Fibroblast of gingiva (primary cell): ENCODE results near the gene MICOS13.
A peak's percentile ranks its signal among the peaks of the same experiment; 100 is the strongest.
"Not testable (repeated sequence)": the region's sequence is repeated elsewhere in the genome, so short reads cannot be mapped to it uniquely, and the experiment has no call there.

Experiments used
- DNase-seq: peaks from one replicate; pipeline ENCODE4 v3.0.0-alpha.2; 2011; ENCODE audit warnings: low read depth

The MICOS13 gene

DNA sequence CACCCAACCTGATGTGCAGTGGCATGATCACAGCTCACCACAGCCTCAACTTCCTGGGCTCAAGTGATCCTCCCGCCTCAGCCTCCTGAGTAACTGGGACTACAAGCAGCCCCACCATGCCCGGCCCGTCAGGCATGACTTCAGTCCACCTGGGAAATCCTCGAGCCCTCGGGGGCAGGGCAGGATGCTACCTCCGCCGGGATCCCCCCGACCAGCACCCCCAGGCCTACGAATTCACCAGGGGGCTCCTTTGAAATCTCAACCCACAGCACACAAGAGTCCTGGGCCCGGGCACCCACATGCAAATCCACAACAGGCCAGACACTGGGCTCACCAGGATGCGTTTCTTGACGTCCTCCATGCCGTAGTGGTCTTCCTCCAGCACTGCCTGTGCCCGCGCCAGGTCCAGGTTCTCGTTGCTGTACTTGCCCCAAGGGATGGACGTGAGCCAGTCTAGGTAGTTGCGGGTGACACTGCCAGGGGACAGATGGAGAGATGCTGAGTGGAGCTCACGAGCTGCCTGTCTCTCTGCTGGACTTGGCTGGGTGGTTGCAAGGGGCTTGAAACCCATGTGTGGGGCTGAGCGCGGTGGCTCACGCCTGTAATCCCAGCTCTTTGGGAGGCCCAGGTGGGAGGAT is 20.3 kb upstream of the MICOS13 start:
- no peak for DNase-seq

DNA sequence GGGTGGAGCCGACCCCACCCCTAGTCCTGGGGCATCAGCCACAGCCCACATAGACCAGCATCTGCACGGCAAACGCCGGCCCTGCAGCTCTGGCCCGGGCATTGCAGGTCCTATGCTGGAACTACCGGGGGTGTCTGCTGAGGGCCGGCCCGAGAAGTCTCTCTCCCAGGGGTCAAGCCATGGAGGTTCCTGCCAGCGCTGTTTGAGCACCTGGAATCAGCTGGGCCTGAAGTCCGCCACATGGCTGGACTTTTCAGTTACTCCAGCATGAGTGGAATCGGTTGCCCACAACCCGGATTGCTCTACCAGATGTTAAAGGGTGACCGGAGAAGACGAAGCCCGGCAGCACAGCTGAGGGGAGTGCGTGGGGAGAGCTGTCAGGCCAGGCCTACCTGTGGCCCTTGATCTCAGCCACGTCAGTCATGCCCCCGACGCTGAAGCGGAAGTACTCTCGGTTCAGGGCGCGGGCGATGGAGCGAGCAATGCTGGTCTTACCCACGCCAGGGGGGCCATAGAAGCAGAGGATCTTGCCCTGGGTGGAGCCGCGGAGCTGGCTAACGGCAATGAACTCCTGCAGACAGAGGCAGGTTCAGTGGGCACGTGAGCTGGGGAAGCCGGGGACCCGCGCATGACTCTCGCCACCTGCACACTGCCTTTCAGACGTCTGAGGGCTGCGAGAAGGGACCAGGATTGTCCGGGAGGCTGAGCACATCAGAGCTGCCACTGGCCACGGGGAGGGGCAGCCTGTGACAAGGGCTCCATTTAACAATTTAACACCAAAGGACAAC is 18.5 kb upstream of the MICOS13 start:
- DNase-seq: no peak

DNA sequence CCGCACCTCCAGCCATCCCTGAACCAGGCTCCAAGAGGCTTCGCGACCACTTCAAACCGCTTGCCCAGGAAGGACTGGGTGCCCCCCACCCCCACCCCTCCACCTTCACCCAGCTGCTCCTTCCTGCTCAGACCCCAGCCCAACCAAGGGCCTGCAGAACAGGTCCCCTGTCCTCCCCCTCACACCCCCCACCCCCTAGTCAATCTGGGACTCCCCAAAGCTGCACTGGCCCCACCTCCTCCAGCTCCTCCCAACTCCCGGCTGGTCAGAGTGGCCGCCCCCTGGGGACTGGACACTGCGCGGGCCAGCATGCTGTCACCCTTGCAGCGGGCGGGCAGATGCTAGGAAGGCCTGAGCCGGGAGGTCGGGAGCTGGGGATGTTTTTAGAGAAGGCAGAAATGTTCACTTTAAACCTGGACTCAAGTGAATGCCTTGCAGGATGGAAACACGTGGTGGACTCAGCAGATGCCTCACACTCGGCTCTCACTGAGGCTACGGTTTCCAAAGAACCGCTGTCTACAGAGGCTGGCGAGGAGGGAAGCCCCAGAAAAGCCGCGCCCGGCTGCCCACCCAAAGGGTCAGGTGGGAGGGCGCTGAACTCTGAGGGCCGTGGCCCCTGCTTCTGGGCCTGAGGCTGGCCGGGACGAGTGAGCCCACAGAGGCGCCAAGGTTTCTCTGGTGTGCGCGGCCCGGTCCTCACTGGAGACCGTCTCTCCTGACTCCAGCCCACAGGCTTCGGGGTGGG is 17.7 kb upstream of the MICOS13 start:
- no peak for DNase-seq

DNA sequence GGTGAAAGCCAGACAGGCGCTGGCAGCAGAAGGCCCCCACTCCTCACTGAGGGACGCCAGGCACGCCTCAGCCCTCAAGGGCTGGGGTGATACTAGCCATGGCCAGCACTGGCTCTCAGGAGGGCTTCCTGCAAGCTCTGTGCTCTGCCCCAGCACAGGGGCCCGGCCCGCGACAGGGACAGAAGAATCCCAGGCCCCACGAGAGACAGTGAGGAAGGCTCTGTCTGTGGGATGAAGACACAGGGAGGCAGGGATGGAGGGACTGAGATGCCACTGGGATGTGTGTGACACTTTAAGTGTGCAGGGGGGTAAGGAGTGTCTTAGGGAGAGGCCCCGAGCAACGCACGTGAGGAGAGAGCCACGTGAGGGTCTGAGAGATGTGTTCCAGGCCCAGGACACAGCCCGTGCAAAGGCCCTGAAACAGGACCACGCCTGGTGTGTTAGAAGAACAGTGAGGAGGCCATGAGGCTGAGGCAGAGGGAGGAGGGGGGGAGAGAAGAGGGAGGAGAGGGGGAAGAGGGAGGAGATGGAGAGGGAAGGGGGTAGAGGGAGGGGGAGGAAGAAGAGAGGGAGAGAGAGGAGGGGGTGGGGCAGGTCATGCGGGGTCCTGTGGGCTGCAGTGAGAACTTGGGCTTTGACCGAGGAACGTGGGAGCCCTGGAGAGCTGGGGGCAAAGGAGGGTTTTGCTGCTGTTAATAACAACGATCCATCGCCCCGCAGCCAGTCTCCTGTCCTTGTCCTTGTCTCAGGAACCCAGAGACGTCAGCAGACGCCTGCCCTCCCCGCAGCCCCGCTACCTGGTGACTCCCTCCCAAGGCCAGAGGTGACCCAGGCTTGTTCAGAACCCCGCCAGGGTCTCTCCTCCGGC is 16.9 kb upstream of the MICOS13 start:
- DNase-seq: no peak

DNA sequence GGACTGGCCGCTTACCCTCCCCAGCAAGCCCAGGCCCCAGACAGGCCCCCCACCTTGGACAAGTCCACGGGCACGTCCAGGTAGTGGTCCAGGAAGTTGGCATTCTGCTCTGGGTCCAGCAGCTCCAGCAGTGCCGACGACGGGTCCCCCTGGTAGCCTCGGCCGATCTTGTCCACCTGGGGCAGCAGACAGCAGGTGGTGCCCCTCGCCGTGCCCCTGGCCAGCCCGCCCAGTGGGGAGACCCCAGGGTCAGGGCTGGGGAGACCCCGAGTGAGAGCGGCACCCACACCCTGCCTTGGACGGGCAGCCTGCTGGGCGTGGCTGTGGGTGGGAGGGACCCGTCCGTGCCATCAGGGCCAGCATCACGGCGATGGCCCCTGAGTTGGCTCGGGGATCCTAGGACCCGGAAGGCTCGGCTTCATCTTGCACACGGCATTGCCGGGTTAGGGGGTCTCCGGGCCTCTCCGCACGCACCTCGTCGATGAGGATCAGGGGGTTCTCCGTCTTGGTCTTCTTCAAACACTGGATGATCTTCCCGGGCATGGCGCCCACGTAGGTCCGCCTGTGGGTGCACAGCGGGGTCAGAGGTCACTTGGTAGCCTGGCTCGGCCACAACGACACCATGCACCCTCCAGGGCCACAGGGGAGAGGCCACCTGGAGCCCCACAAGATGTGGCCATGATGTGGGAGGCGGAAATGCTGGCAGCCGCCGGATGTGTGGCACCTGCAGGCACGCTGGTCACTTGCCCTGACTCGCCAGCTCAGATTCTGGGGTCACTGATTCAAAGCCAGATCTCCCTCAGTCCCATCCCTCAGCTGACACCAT is 16.1 kb upstream of the MICOS13 start:
- DNase-seq: no peak

DNA sequence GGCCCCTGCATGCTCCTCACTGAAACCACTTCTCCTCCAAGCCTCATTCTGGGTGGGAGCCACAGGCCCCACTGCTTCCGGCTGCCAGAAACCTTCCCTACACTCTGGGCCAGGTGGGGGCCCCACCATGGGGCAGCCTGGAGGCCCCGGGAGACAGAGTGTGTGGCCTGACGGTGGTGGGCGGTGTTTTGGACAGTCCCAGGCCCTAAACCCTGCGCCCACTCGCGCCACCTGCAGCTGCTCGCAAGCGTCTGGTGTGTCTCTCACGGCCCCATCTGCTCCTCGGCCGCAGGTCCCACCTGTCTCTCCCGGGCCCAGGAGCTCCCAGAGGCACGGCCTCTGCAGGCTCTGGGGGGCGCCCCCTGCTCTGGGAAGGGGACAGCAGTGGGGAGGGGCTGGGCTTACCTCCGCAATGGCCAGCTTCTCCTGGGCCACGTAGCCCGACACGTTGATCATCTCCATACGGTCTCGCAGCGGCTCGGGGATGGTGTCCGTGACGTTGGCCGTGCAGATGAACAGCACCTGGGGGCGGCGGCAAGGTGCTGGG is 15.4 kb upstream of the MICOS13 start:
- no peak for DNase-seq

DNA sequence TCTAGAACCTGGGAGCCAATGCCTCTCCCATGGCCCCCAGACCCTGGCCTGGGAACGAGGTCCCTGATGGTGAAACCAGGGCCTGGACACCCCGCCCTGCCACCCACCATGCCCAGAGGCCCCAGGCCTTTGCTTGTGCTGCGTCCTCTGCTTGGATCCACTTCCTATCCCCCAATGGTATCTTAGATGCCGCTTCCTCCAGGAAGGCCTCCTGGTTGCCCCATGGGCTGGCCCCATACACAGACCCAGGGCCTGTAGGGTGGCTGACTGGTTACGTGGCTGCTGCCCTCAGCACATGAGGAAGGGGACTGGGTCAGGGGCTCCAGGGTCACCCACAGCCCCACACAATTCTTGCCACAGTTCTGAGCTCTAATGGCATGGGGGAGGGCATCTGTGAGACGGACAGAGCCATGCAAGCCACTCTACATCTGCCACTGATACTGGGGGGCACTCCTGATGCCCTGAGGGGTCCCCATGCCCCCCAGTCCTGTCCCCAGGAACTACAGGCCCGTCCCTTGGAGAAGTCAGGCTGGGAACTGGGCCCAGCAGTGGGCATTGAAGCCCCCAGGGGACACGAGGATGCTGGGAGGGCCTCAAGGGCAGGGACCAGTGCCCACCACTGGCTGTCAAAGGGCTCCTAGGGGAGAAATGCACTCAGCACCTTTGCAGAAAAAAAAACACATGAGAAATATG is 14.8 kb upstream of the MICOS13 start:
- DNase-seq: no peak

DNA sequence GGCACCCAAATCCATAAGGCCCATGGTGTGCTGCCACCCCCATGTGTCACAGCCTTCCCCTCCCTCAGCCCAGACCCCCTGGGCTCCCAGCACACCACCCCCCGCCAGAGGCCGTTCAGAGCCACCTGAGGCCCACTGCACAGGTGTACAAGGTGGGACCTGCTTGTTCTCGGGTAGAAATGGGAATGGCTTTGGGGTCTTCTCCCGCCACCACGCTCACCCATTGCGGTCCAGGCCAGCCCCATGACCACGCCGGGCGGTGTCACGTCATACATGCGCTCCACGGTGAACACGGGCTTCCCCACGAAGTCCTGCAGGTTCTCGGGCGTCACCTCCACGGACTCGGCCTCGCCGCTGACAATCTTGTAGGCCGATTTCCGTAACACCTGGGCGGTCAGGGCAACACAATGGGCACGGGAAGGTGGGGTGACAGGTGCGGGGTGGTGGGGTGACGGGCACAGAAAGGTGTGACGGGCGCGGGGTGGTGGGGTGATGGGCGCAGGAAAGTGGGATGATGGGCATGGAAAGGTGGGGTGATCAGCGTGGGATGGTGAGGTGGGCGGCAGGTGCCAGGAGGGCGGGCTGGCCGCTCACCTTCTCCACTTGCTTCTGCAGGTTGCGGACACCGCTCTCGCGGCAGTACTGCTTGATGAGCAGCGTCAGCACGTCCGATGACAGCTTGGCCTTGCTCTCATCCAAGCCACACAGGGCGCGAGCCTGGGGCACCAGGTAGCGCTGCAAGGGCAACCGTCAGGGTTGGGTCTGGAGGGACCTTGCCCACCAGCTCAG is 14.0 kb upstream of the MICOS13 start:
- no peak for DNase-seq

DNA sequence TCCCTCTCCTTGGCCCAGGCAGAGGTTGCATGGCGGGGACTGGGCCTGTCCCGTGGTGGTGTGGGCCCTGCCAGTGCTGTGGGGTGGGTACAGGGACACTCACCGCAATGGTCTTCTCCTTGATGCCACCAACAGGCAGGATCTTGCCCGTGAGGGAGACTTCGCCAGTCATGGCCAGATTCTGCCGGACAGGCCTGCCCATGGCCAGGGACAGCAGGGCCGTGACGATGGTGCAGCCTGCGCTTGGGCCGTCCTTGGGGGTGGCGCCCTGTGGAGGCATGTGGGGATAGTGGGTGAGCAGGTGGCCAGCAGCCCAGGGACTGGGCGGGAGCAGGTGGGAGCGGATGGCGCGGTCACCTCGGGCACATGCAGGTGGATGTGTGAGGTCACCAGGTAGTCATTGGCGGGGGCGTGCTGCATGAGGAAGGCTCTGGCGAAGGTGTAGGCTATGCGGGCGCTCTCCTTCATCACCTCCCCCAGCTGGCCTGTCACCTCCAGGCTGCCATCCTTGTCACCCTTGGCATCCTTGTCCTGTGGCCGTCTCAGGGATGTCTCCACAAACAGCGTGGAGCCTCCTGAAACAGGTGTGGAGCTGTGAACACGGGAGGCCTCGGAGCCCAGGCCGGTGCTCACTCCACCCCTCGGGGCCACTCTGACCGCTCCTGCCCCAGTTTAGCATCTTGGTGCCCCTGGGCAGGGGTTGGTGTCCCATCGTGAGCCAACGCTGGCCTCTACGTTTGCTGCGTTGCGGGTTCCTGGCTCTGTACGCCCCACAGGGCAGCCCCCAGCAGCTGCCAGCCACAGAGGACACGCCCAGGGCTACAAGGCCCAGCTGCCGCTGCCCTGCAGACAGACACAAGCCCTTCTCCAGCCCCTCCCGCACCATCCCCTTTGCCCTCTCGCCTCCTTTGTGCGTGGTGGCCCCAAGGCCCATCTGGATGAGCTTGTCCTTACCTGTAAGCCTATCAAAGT is 13.2 kb upstream of the MICOS13 start:
- no peak for DNase-seq

DNA sequence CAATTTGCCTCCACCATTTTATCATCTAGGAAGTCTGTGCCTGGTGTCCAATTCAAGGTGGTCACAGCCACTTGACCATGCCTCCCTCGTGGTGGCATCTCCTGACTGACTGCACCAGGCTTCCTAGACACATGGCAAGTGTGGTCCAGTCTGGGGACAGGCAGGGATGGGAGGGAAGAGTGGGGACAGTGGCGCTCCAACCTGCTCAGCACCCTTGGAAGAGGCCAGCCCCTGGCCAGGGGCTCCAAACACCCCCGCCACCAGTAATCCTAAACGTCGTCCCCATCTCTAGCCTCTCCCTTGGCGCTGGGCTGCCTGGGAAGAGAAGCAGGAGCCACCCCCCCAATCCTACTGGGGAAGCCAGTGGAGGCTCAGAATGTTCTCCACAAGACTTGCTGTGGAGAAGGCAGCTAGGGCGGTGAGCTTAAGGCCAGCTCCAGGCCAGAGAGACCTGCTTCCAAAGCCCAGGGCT is 12.4 kb upstream of the MICOS13 start:
- DNase-seq: no peak

DNA sequence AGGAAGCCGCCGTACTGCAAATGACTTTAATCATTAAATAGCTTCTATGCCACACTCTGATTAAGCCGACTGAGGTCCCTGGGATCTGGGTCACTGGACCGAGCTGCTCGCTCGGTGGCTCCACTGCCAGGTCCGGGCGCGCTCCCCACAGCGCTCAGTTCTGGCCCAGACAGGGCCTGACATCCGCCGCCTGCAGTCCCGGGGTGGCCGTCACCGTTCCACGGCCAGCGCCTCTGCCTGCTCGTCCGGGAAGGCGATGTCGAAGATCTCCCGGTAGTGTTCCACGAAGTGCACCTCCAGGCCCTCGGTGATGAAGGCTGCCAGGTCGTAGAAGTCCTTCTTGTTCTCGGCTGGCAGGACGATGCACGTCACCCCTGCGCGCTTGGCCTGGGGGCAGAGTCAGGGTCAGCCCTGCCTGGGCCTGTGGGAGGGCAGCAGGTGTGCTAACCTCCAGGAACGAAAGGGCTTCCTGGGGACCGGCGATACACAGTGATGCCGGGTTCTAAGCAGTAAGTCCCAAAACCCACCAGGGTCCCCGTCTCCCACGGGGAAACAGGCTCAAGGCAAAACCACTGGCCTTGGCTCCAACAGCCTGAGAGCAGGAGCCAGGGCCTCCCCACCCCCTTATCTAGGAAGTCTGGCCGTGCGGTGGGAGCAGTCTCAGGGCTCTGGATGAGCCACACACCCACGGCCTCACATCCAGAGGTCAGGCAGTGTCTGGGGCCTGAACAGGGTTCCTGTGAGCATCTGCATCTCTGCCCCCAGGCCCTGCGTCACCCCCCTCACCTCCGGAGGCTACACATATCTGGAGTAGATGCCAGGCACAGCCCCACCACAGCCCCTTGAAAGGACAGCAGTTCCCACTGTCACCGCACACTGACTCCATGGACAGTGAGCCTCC is 11.8 kb upstream of the MICOS13 start:
- no peak for DNase-seq

DNA sequence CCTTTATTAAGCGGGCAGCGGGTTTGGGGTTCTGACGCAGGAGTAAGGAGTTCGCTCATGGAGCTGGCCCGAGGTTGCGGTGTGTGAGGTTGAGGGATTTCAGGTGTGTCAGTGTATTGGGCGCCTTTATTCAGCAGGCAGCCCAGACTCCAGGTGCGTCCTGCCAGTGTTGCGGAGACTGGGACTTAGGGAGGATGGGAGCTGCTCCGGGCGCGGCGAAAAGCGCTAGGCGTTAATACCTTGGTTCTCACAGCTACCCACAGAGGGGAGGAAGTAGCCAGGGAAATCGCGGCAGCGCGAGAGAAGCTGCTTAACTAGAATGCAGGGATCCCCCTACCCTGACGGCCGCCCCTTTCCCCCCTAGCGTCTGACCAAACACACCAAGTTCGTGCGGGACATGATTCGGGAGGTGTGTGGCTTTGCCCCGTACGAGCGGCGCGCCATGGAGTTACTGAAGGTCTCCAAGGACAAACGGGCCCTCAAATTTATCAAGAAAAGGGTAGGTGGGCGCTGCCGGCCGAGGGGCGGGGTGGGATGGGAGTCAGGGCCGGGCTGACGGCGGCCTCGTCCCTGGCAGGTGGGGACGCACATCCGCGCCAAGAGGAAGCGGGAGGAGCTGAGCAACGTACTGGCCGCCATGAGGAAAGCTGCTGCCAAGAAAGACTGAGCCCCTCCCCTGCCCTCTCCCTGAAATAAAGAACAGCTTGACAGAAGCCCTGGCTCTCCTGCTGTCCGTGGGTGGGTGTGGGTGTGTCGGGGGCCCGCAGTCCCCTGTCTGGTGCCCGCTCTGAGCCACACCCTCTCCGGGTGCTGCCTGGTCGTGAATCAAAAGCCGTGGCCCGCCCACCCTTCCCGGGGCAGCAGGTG is 10.9 kb upstream of the MICOS13 start:
- peak; percentile 63 for DNase-seq

DNA sequence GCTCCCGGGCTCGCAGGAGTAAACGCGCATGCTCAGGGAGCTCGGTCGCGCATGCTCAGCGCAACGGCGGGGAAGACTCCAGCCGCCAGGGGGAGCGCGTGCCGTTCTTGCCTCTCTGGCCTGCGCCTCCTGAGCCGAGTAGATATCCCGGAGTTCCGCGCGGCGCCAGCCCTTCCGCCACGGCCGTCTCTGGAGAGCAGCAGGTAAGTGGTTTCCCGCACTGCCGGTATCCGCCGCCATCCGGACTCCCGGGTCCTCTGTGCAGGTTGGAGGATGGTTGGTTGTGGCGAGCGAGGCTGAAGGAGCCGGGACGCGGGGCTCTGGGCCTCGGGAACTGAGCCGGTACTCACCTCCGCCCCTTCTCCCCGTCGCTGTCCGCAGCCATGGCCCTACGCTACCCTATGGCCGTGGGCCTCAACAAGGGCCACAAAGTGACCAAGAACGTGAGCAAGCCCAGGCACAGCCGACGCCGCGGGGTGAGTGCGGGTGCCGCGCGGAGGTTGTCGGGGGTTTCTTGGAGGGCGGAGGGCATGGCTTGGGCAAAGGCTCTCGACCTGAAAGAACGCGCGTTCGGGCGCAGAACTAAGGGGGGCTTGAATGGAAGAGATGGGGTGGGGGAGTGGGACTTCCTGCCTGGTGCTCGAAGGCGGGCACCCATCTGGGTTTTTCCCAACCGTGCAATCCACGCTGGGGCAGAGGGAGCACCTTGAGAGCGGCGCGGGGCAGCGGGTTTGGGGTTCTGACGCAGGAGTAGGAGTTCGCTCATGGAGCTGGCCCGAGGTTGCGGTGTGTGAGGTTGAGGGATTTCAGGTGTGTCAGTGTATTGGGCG is 10.0 kb upstream of the MICOS13 start, which contains the start of gene RPL36:
Gene RPL36, plus strand, starts transcription at position 171 of the 830 bp plus-strand sequence. Its CDS starts 213 bp downstream, at position 384.
- DNase-seq: peak; percentile 95

DNA sequence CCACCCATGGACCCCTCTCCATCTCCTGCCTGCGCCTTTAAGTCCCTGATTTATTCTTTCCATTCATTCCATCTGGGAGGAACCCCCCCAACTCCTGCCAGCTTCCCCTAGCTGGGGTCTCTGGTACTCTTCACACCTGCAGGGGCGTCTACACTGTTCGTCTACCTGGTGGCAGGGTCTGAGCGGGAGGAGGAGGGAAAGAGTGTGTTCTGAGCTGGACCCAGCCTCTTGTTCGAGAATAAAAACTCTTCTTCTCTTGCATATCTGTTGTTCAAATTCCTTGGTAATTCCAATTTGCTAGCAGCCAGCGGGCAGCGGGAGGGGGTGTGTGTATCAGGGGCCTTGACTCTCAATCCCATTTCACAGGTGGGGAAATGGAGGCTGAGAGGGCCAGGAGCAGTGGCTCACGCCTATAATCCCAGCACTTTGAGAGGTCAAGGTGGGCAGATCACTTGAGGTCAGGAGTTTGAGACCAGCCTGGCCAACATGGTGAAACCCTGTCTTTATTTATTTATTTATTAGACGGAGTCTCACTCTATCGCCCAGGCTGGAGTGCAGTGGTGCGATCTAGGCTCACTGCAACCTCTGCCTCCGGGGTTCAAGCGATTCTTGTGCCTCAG is 8.1 kb upstream of the MICOS13 start:
- DNase-seq: not testable (repeated sequence)
